HG02852 (cell line): ENCODE results near the gene FBXO45.
A peak's percentile ranks its signal among the peaks of the same experiment; 100 is the strongest.
"Not testable (repeated sequence)": the region's sequence is repeated elsewhere in the genome, so short reads cannot be mapped to it uniquely, and the experiment has no call there.

Experiments
- ATAC-seq: cut with Tn5 transposase; IDR thresholded peaks from one replicate; pipeline ENCODE4 v1.9.1; 2021; ENCODE audit warnings: mild to moderate bottlenecking, moderate library complexity; ENCODE audit not compliant: unreplicated experiment

Gene FBXO45

GRCh38 chr3:196555295-196555694 lies 13.2 kb upstream of the FBXO45 start:
- ATAC-seq: no peak

DNA sequence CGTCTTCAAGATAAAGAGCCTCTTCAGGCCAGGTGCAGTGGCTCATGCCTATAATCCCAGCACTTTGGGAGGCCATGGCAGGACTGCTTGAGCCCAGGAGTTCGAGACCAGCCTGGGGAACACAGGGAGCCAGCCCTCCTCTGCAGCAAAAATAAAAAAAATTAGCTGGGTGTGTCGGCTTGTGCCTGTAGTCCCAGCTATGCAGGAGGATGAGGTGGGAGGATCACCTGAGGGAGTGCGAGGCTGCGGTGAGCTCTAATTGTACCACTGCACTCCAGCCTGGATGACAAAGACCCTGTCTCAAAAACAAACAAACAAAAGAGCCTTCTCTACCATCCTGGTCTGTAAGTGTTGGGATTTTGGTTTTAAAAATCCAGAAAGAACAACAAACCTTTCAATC lies 11.2 kb upstream of the FBXO45 start:
- ATAC-seq: no peak

- no peak for ATAC-seq
Observed at GRCh38 chr3:196558476-196558875, 10.0 kb upstream of the FBXO45 start.

GRCh38 chr3:196559826-196560225 lies 8.6 kb upstream of the FBXO45 start:
- ATAC-seq: no peak

- ATAC-seq: no peak
Observed at GRCh38 chr3:196563721-196564225, 4.7 kb upstream of the FBXO45 start.

GRCh38 chr3:196569003-196569516 lies 600 bp downstream of the FBXO45 start:
- peak; percentile 38 for ATAC-seq

- ATAC-seq: not testable (repeated sequence)
Observed at GRCh38 chr3:196570332-196570731, 1.9 kb downstream of the FBXO45 start.

GRCh38 chr3:196572389-196572788 lies 3.9 kb downstream of the FBXO45 start:
- ATAC-seq: no peak

DNA sequence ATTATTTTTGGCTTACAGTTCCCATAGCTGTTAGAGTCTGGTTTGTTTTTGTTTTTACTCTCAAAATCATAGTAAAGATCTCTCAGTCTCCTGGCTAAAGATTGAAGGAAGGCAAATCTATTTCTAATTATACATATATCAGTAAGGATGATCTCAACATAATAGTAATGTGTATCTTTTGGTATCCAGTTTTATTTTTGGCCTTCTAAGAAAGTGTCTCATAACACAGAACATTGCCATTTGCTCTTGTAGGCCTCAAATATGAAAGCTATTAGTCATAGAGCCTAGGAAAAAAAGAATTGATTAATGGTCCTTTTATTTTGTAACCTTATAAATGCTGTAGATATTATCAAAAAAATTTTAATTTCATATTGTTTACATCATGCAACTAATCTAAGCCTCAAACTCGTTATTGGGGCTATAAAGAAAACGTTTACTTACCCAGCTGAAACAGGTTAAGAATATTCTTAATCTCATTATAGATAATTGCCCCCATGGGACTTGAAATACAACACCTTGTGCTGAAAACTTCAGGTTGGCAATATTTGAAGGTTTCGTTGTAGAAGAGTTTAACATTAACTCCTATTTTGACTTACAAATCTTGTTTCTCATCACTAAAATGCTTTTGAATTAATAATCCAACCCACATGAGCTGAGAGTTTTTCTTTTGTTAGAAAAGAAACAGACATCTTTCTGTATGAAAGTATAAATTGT lies 16.7 kb downstream of the FBXO45 start:
- no peak for ATAC-seq

DNA sequence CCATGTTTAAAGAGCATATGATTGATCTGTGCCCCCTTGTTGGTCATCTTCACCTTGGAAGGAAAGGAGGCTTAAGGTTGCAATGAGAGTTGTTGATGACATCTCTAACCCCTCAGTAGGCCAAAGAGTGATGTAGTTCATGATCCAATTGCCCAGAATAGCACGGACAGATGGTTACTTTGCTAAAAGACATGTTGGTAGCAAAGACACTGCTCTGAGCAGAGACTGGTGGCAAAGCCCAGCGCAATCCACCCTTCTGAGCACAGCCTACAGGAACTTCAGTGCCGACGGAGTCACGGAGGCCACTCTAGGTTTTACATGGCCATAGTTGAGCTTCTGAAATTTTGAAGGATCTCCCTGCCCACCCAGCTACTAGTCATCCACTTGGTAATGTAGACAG lies 21.8 kb downstream of the FBXO45 start:
- no peak for ATAC-seq

DNA sequence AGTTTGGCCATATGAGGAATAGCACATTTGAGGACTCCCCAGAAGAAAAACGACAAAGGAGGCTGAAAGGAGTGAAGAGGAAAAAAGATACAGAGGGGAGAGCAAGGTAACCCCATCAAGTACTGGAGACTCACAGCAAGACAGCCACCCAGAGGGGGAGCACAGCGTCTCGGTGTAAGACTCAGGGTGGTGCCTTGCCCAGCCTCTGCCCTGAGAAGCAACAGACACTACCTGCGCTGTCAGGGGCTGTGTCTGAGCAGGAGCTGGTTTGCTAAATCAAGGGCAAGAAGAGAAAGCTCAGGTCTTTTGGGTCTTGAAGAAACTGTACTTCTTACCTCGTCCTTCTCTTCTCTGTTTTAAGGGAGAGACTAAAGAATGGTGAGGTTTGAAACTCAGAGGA lies 27.9 kb downstream of the FBXO45 start:
- no peak for ATAC-seq

GRCh38 chr3:196597971-196598733 lies 29.7 kb downstream of the FBXO45 start:
- not testable (repeated sequence) for ATAC-seq

DNA sequence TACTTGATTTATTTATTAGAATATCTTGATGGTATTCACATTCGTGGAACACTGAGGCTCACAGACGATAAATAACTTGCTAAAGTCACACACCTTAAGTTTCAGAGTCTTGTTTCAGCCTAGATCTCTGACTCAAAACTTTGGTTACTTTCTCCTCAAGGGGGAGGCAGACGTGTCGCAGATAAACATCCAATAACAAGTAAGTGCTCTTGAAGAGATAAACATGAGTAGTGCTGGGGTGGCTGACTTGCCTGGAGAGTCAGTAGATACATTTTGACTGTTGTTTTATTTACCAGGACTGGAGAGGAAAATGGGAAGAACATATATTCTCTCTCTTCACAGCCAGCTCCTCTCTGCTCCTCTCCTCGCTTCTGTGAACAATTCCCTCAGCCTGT lies 31.3 kb downstream of the FBXO45 start:
- ATAC-seq: no peak

DNA sequence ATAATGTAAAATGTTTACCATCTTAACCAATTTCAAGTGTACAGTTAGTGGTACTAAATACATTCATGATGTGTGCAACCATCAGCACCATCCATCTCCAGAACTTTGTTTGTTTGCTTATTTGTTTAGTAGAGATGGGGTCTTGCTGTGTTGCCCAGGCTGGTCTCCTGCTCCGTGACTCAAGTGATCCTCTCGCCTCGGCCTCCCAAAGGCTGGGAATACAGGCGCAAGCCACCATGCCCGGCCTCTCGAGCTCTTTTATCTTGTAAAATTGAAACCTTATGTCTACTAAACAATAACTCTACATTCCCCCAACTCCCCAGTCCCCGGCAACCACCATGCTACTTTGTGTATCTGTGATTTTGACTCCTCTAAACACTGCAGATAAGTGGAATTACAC lies 31.9 kb downstream of the FBXO45 start:
- ATAC-seq: no peak

- no peak for ATAC-seq
Observed at GRCh38 chr3:196602673-196603072, 34.2 kb downstream of the FBXO45 start.

DNA sequence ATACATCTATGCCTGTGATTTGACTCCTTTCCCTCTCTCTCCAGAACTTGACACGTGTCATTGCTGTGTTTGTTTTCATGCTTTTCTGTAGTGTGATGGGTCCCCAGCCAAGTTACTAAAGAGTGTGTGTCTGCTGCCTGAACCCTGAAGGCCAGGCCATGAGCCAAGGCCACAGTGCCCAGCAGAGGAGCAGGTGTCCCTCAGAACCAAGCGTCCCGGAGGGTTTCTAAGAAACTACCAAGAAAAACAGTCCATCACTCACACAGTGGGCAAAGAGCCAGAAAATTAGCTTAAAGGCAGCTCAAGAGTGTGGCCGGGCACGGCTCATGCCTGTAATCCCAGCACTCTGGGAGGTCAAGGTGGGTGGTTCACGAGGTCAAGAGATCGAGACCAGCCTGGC lies 35.2 kb downstream of the FBXO45 start:
- no peak for ATAC-seq

GRCh38 chr3:196604548-196604947 lies 36.1 kb downstream of the FBXO45 start:
- no peak for ATAC-seq

DNA sequence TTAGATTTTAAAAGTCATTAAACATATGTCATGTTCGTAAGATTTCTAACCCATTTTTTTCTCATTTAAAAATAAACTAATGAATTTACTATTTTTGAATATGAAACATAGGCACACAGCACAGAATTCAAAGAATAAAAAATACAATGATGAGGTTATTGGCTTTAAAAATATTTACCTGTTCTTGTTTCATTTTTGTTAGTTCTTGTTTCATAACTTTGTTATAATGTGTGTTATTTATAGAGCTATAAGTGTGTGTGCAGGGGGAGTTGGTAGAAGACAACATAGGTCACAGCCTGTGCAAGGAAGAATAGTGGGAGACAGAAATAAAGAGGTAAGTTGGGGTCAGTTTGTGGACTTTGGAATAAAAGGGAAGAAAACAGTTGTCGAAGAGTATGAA lies 40.2 kb downstream of the FBXO45 start:
- ATAC-seq: no peak

GRCh38 chr3:196609343-196609775 lies 40.9 kb downstream of the FBXO45 start:
- ATAC-seq: no peak

GRCh38 chr3:196609805-196610515 lies 41.5 kb downstream of the FBXO45 start:
- ATAC-seq: no peak

- ATAC-seq: no peak
Observed at GRCh38 chr3:196611761-196612483, 43.5 kb downstream of the FBXO45 start.
